MG63 (cell line): Measurements from ENCODE around the gene ATOSB. TPM values are rescaled to one million over a fixed set of nuclear protein-coding genes. Genes with fewer than 3 reads are reported as not detected.

Experiments used
- DNase-seq: peaks from one replicate; pipeline ENCODE4 v3.0.0-alpha.2; 2020
- H3K27me3 ChIP-seq: fragments of 250-450 bp; sonication (Bioruptor Pico); 2 replicates; pipeline ENCODE4 v1.5.1; 2020; ENCODE audit warnings: mild to moderate bottlenecking, moderate library complexity
- H3K36me3 ChIP-seq: fragments of 250-450 bp; sonication (Bioruptor Pico); 2 replicates; pipeline ENCODE4 v1.5.1; 2020; ENCODE audit warnings: mild to moderate bottlenecking, moderate library complexity
- H3K4me3 ChIP-seq: fragments of 250-450 bp; sonication (Bioruptor Pico); 2 replicates; pipeline ENCODE4 v1.5.1; 2020; ENCODE audit warnings: mild to moderate bottlenecking, moderate library complexity
- H3K9me3 ChIP-seq: fragments of 250-450 bp; sonication (Bioruptor Pico); 2 replicates; pipeline ENCODE4 v1.5.1; 2020; ENCODE audit warnings: mild to moderate bottlenecking, moderate library complexity
- total RNA-seq: library from RNA; depleted of rRNA; stranded (reverse); fragments of >200 nt; shearing (Covaris generic); gene quantifications from 2 replicates; pipeline ENCODE4 v1.2.3, GENCODE V29; 2014; ENCODE audit warnings: low replicate concordance

The ATOSB gene
- total RNA-seq, 1 experiment from 2014 or later = 2.0 TPM

DNA sequence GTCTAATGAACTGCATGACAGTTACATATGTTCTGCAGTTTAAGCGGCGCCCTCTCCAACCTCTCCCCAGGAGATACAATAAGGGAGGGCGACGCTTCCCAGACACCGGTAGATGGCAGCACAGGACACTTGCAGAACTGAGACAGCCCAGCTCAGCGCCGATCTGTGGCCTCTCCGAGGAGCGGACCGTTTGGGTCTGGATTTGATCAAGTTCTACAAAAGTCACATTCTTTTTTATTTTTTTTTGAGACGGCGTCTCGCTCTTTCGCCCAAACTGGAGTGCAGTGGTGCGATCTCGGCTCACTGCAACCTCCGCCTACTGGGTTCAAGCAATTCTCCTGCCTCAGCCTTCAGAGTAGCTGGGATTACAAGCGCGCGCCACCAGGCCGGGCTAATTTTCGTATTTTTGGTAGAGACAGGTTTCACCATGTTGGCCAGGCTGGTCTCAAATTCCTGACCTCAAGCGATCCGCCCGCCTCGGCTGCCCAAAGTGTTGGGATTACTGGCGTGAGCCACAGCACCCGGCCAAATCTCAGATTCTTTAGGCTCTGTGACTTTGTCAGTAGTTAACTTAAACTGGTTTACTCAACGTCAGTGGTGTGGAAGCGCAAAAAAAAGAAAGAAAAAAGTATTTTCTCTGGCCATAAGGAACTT, 1.4 kb upstream of the ATOSB start:
- no peaks in the 10 kb centered on the region for H3K36me3 ChIP-seq
- H3K9me3 ChIP-seq = no peaks in the 10 kb centered on the region

DNA sequence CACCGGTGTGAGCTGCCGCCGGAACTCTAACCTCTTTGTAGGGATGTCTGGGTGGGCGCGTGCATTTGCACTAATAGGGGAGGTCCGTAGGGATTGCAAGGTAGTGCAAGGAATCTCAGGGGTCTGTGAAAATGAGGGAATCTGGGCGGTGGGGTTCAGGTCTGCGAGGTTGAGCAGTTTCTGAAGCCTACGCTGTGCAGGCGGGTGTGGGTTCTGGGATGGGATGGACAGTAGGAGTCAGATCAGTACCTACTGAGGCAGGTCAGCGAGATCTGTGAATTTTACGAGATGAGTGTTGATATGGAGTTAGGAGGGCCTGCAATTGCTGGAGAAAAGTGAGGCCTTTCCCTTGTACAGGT, 856 bp upstream of the ATOSB start:
- H3K36me3 ChIP-seq = no peaks in the 10 kb centered on the region
- no peaks in the 10 kb centered on the region for H3K9me3 ChIP-seq
- DNase-seq = no peak
- H3K4me3 ChIP-seq = peak overlapping the region; percentile 59
- no peaks in the 10 kb centered on the region for H3K27me3 ChIP-seq

More for the DNA sequence above, 1.4 kb upstream of the ATOSB start:
- peak; percentile 81 for DNase-seq
- no peaks in the 10 kb centered on the region for H3K27me3 ChIP-seq
- peak overlapping the region; percentile 59 for H3K4me3 ChIP-seq

DNA sequence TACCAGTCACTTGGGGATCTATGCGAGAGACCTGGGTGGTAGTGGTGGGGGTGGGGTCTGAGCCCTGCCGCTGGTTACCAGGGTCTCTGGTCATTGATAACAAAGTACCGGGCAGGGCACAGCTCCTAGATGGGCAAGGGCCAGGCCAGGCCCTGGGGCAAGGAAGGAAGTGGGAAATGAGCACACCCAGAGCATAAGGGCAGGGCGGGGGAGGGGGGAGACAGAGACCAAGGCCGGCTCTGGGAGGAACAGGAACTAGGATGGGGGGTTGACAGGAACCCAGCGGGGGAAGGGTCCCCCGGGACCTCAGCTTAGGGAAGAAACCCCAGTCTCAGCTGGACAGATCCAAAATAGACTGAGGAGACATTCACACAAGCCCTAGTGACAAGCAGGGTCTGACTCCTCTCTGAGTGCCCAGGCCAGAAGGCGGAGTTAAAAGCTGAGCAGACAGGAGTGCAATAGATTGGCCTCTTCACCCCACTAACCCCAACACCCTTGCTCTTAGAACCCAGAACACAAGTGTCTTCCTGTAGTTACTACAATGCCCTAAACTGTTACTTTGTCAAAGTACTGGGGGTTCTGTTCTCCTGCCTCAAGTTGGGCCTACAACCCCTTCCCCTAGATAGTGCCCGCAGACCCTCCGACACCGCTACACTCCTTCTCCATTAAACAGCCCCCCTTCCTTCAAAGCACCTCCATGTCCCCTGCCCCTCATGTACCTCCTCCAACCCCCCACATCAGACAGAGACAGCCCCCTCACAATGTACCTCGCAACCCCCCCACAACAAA, 628 bp downstream of the ATOSB start:
- no peaks in the 10 kb centered on the region for H3K27me3 ChIP-seq
- peak; percentile 46 for DNase-seq
- H3K36me3 ChIP-seq = no peaks in the 10 kb centered on the region
- H3K9me3 ChIP-seq = no peaks in the 10 kb centered on the region
- H3K4me3 ChIP-seq = peak overlapping the region; percentile 59

DNA sequence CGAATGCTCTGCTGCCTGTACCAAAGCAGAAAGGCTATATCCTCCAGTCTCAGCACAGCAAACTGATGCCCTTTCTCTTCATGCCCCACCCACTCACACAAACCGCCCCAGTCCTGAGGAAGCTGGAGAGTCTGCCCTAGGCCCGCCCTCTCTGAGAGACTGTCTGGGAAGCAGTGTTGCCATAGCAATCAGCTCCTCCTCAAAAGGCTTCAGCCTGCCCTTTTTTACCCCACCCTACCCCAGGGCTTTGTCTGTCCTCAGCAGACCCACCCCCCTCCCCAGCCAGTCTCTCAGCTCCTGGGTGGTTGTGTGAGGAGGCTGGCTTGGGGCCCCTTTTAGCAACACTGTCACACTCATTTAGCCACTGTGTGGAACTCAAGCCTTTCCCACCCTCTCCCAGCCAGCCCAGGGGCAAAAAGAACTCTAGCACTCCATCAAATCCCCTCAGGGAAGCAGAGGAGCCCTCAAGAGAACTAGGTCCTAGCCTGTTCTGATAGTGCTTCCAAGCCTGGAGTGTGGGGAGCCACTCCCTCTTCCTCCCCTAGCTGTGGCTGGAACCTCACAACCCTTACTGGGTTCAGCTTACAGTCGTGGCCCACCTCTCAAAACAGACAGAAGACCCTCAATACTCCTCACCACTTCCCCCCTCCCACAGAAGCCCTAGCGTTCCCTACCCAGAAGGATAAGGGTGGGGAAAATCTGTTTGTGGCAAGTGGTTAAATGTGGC, 1.4 kb downstream of the ATOSB start:
- Histone ChIP-seq H3K4me3 (peak overlapping the region; percentile 59), H3K9me3 (no peaks in the 10 kb centered on the region), H3K27me3 (no peaks in the 10 kb centered on the region), H3K36me3 (no peaks in the 10 kb centered on the region)
- DNase-seq = peak; percentile 83

DNA sequence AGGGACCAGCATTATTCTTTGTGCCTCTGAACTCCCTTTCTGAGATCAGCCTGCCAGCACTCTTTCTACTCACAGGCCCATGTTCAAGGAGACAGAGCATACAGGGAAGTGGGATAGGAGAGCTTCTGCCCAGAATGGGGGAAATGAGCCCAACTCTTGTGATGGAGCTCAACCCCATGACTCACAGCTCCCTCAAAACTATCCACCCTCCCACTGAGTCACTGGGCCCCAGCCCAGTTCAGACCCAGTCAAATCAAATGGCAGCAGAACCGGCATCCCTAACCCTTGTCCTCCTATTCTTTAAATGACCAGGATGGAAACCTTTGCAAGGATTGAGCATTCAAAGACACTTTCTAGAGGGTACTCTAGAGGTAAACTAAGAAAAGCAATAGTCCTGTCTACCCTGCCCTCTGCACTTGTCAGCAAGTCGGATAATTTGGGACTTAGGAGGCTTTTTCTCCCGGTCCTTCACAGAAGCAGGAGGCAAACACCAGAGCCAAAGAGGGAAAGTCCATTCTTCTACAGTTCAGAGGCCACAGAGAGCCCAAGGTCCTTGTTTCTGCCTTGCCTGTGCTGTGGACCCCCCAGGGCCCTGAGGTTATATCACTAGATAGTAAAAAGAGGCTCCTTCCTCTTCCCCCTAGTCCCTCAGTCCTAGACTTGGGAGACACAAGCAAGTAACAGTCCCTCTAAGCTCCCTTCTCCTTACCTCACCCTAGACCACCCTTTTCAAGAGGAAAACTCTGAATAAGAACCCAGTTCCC, 3.2 kb downstream of the ATOSB start:
- peak; percentile 76 for DNase-seq
- H3K9me3 ChIP-seq = no peaks in the 10 kb centered on the region
- no peaks in the 10 kb centered on the region for H3K36me3 ChIP-seq
- H3K27me3 ChIP-seq = no peaks in the 10 kb centered on the region
- H3K4me3 ChIP-seq = no peak overlapping the region

DNA sequence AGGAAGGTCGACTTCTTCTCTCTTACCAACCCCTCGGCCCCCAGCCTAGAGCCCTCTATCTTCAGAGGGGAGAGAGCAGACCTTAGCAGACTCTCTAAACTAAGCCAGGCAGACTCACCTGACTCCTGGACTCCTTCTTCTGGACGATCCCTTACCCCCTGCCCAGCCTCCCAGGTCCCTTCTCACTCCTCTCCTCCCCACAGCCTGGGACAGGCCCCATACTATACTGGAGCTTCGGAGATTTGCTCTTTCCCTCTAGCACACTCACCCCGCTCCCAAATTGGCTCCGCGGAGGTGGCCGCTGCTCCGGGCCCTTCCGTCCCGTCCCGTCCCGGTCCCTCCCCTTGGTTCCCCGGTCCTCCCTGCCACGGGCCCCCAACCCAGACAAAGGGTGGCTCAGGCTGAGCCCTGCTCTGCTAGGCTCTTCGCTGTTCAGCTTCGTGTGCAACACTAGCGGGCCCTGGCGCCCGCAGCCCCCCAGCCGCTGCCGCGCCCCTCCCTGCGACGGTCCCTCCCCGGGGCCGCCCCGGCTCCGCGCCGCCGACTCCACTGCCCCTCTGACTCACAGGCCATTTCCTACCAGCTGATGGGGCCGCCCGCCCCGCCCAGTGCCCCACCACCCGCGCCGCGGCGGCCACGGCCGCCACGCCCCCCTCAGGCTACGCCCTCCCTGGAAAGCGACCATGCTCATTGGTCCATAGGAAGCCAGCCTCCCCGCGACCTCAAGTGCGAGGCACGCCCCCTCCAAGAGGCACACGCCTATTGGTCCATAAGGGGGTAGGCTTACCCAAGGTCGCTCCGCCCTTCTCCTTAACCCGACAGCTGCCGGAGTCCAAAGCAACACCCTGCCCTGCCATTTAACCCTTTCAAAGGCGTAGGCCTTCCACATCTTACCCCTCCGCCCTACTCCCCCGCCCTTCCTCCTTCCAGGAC, 4.4 kb downstream of the ATOSB start:
- no peaks in the 10 kb centered on the region for H3K9me3 ChIP-seq
- H3K4me3 ChIP-seq = peak overlapping the region; percentile 58
- H3K36me3 ChIP-seq = no peaks in the 10 kb centered on the region
- DNase-seq = peak; percentile 94
- H3K27me3 ChIP-seq = no peaks in the 10 kb centered on the region

DNA sequence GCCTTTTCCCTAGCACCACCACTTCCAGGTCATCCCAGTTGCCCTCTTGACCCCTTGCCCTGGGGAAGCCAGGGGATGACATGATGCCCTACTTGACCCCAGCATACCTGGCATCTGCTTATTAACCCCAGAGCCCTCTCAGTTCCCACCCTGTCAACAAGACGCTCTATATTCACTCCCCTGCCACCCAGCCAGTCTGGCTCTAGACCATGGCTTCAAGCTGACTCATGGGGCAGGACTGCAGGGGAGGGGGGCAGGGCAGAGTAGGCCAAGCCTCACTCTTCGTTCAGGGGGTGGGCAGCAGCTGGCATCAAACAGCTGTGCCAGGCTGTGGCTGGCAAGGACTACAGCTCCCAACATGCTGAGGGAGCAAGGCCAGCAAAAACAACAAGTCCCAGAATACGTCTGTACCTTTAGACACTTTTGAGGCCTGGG, 5.3 kb downstream of the ATOSB start:
- peak; percentile 77 for DNase-seq
- no peaks in the 10 kb centered on the region for H3K36me3 ChIP-seq
- H3K27me3 ChIP-seq = no peaks in the 10 kb centered on the region
- no peaks in the 10 kb centered on the region for H3K9me3 ChIP-seq
- H3K4me3 ChIP-seq = peak overlapping the region; percentile 58

DNA sequence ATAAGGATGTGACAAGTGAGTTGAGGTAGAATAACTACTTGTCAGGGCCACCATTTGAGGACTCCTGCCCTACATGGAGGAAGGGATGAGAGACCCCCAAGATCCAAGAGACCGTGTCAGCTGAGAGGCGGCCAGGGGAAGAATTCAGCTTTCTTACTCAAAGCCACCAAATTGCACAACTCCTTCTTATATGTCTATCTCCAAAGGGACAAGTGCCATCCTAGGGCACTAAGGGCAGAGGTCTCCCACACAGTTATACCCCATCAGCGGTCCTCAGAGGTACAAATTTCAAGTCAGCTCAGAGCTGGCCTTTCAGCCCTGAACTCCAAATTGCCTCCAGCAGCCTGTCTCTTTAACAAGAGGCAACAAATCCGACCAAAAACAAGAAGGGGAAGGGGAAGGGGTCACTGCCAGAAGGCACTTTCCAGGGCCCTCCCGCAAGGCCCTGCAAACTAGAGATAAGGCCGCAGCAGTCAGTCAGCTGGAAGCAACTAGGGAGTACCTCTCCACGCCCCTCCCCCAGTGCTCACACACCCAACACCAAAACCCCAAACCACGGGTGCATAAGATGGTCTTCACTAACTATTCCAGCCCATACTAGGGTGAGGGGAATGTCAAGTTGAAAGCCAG, 6.6 kb downstream of the ATOSB start:
- Histone ChIP-seq H3K27me3 (no peaks in the 10 kb centered on the region), H3K4me3 (no peak overlapping the region), H3K36me3 (no peaks in the 10 kb centered on the region), H3K9me3 (no peaks in the 10 kb centered on the region)
- DNase-seq = no peak

DNA sequence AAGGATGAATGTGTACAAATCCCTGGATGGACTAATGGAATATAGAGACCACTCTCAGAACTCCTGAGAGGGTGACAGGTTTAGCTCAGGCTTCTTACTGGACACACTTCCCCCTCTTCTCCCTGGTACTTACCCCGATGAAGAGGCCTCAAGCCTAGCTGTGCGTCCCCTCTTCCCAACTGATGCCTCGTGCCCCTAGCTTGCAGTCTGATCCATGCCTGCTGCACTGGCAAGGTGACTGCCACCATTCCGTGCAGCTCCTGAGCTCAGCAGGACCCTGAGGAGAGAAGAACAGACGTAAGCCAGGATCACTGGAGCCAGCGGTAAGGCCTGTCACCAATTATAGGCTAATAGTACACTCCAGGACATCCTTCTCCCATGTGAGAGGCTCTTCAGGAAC, 7.2 kb downstream of the ATOSB start:
- H3K4me3 ChIP-seq = no peak overlapping the region
- no peaks in the 10 kb centered on the region for H3K27me3 ChIP-seq
- H3K36me3 ChIP-seq = no peaks in the 10 kb centered on the region
- DNase-seq = no peak
- no peaks in the 10 kb centered on the region for H3K9me3 ChIP-seq

DNA sequence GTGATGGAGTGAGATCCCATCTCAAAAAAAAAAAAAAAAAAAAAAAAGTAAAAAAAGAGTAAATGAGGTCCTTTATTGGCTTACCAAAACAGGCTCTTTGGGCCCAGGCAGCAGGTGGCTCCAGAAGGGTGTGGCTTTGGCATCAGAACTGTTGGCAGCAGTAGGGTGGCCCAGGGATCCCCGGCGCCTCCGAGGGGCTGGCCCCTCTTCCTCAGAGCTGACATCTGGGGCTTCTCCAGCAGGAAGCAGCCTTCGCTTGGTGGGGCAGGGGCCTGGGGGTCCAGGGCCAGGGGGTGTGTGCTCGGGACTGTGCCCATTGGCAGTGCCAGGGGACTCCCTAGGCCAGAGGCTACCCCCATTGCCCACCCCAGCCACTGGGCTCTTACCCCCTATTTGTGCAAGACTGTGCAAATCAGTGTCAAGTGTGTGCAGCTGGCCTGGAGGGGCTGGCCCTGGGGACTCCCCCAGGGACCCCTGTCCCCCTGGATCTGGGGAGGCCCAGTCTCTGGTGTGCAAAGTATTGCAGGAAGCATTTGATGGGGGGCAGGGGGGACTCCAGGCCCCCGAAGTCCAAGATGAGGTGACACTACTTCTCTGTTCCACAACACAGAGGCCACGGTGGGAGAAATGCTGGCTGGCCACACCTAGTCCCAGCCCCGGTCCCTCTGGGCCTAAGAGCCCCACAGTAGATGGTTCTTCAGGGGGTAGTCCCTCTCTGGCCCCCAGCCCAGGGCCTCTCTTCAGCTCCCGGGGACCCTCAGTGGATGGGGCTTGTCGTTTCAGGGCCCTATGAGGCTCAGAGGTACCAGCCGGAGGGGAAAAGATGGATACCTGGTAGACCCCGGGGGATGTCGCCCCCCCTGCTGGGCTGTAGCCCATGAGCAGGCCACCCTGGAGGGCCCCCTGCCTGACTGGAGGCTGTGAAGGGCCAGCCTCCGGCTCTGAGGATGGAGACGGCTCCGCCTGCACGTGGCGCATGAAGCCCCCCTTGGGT, 8.1 kb downstream of the ATOSB start:
- H3K36me3 ChIP-seq = no peaks in the 10 kb centered on the region
- no peaks in the 10 kb centered on the region for H3K9me3 ChIP-seq
- DNase-seq = no peak
- no peak overlapping the region for H3K4me3 ChIP-seq
- H3K27me3 ChIP-seq = no peaks in the 10 kb centered on the region

DNA sequence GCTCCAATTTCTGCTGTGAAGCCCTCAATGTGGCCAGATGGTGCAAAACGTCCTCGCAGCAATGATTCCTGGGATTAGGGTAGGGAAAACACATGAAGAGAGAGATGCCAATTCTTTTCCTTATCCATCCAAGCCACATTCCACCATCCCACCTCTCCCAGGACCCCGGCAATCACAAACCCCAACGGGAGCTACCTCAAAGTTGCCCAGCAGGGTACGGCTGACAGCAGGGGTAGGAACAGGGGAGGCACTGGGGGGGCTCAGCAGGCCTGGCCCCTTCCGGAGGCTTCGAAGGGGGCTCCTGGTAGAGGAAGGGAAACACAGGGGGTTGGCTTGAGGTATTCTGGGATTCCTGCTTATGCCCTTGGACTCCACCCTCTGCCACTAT, 9.3 kb downstream of the ATOSB start:
- no peak for DNase-seq
- H3K36me3 ChIP-seq = peaks cover 6% of the 10 kb centered on the region
- H3K9me3 ChIP-seq = no peaks in the 10 kb centered on the region
- H3K4me3 ChIP-seq = no peak overlapping the region
- no peaks in the 10 kb centered on the region for H3K27me3 ChIP-seq

DNA sequence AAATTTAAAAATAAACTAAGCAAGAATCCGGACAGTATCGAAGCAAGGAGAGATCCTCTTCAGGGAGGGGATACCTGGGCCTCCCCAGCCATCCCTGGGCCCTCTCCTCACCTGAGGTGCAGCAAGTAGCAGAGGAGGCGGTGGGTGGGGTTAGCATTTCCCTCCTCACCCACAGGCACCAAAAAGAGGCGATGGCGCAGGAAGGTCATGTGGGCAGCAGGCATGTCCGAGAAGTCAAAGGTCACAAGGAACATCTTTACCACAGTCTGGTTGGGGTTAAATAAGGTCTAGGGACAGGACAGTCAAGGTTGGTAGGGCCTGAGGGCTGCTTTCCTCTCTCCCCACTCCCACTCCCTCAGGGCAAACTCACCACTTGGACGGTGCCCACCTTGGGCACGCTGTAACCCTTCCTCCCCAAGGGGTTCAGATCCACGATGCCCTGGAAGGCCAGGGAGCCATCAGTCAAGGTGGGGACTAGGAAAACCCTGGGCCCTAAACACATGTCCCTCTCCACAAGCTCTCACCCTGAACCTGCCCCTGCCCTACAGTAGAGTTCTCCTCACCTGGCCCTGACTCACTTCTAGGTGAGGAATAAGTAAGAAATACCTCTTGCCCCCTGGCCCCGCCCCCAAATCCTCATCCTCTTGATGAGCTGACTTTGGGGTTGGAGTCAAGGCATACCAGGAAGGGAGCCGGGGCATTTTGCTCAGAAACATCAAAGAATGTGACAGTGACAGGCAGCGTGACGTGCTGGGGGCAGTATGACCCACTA, 9.9 kb downstream of the ATOSB start:
- no peak overlapping the region for H3K4me3 ChIP-seq
- no peaks in the 10 kb centered on the region for H3K9me3 ChIP-seq
- H3K27me3 ChIP-seq = no peaks in the 10 kb centered on the region
- peaks cover 12% of the 10 kb centered on the region for H3K36me3 ChIP-seq
- DNase-seq = no peak

DNA sequence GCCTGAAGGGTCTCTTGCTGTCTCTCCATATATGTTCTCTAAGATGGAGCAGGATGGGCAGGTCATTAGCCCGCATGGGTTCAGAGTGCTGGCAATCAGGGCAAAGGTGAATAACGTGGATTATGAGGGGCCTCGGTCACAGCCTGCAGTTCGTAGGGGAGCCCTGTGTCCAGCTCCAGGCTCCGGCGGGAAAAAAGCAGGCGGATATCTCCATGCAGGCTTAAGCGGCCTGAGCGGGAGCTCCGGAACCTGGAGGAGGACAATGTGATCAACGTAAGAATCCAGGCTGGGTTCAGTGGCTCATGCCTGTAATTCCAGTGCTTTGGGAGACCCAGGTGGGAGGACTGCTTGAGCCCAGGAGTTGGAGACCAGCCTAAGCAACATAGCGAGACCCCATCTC, 10.5 kb downstream of the ATOSB start:
- peaks cover 16% of the 10 kb centered on the region for H3K36me3 ChIP-seq

DNA sequence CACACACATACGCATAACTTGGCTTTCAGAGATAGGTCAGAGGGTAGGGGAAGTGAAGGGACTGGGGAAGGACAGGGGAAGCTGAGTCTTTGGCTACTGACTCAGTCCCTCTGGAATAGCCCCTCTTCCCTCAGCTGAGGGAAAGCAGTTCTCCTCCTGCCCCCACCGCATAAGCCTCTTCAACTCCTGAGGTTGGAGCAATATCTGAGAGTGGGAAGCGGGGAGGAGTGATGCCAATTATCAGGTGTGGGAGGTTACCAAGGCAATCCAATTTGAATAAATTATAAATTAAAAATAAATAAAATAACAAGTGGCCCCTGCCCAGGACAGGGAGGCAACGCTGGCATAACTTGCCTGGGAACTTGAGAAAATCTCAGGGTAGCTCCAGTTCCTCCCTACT, 11.1 kb downstream of the ATOSB start:
- H3K9me3 ChIP-seq = no peaks in the 10 kb centered on the region
- H3K36me3 ChIP-seq = peaks cover 19% of the 10 kb centered on the region
- no peaks in the 10 kb centered on the region for H3K27me3 ChIP-seq
- DNase-seq = no peak
- H3K4me3 ChIP-seq = no peak overlapping the region

More for the DNA sequence above, 10.5 kb downstream of the ATOSB start:
- H3K4me3 ChIP-seq = no peak overlapping the region
- H3K9me3 ChIP-seq = no peaks in the 10 kb centered on the region
- no peak for DNase-seq
- no peaks in the 10 kb centered on the region for H3K27me3 ChIP-seq
